Measurements from ENCODE around the gene HPSE2.

GRCh38 chr10:98538472-98538871, 697.2 kb downstream of the HPSE2 start:
- no peak for TF ChIP-seq TCF7L2 (IDR thresholded peaks at IDR 0.05; ENCODE audit: borderline replicate concordance, extremely low read depth, insufficient read depth, insufficient read length)
- TF ChIP-seq CTCF (IDR thresholded peaks at IDR 0.05 in 2 of 3, conservative IDR thresholded peaks at IDR 0.05 in 1 of 3; ENCODE audit: borderline replicate concordance in 1 of 3, insufficient read depth in 1 of 3, low read depth in 2 of 3, low read length in 2 of 3), result no peak
- TF ChIP-seq POLR2A (IDR thresholded peaks at IDR 0.05; ENCODE audit: borderline replicate concordance, extremely low read depth, insufficient read depth, insufficient read length), result no peak
- TF ChIP-seq ZNF274 (IDR thresholded peaks at IDR 0.05; ENCODE audit: low read depth, low read length), result no peak
- TF ChIP-seq REST (IDR thresholded peaks at IDR 0.05; ENCODE audit: low read depth), result no peak
- TF ChIP-seq EGR1 (IDR thresholded peaks at IDR 0.05; ENCODE audit: low read depth), result no peak
- no peak for TF ChIP-seq POLR2AphosphoS5 (IDR thresholded peaks at IDR 0.05; ENCODE audit: low read depth, low read length)
- TF ChIP-seq SIN3A (IDR thresholded peaks at IDR 0.05; ENCODE audit: low read depth), result no peak
- TF ChIP-seq EZH2 (IDR thresholded peaks at IDR 0.05), result no peak
- no peak for TF ChIP-seq SRF (IDR thresholded peaks at IDR 0.05; ENCODE audit: low read depth)
- no peak for TF ChIP-seq YY1 (IDR thresholded peaks at IDR 0.05; ENCODE audit: extremely low read depth, insufficient replicate concordance, low read depth, low read length)

Data from HCT116 (cell line).